Effector CD4-positive, alpha-beta T cell (primary cell): ENCODE measurements around the gene SBSN.

ENCODE experiments used
- DNase-seq: peaks from one replicate; pipeline ENCODE4 v3.0.0-alpha.2; 2020

The SBSN gene

DNA sequence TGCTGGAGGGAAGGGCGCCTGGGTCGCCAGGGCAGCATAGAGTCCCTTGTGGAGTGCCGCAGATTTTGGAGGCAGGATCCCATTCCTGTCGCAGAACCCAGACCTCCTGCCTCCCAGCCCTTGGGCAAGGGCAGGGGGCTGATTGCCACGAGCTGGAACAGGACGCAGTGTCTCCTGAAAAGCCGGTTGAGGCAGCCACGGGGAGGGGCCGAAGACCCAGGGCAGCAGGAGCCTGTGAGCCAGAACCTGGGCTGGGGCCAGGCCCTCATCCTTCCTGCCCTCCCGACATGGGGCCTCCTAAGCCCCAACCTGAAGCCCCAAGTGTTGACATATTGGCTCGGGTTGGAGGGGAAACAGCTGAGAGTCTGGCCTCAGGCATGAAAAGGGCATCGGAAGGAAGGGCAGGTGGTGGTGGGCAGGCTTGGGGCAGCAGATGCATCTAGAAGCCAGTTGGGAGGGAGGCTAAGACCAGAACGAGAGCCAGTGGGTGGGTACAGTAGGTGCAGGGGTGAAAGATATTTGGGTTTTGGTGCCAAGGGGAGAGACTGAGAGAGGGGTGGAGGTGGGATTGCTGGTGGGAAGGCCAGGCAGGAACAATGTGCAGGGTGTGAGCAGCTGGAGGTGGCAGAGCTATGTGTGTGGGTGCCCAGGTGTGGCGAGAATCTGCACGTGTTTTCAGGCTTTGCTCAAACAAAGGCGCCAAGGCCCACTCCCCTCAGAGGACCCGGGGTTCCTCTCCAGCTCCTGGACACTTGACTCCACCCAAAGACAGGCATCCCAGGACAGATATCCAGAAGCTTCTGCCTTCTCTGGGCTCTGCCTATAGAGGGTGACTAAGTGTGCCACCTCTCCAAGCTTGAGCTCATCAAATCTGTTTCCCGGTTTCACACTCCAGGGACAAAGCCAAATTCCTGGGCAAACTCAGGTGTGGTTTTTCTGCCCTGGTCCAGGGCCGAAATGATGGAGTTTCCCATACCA, 1.4 kb upstream of the SBSN start:
- DNase-seq = no peak

- no peak for DNase-seq
Measured at GRCh38 chr19:35525873-35526272, 2.2 kb downstream of the SBSN start.

DNA sequence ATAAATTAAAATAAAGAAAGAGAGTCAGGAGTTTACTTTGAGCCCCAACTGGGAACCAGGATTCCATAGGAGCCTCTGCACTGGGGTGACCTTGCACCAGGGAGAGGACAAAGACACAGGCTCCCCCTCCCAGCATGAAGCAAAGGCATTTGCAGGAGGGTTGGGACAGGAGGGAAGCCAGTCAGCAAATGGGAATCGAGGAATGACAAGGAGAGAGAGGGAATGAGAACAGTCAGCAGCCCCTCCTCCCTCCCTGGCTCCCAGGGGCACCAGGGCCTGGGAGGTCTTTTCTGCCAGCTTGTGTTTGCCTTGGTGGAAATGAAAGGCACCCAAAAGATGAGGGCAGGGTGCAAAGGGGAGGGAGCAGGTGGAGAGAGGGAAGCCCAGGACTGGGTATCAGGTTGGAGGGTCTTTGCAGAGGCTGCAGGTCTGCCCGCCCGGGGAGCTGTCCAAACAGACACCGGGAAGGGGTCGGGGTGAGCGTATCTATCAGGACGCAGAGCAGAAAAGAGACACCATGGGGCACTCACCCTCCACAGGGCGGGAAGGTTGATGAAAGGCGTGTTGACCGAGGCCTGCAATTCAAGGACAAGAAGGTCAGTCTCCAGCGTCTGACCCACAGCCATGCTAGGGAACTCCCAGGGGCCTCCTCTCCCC, 3.8 kb downstream of the SBSN start:
- DNase-seq = no peak

- no peak for DNase-seq
Measured at GRCh38 chr19:35522745-35523327, 5.3 kb downstream of the SBSN start.

DNA sequence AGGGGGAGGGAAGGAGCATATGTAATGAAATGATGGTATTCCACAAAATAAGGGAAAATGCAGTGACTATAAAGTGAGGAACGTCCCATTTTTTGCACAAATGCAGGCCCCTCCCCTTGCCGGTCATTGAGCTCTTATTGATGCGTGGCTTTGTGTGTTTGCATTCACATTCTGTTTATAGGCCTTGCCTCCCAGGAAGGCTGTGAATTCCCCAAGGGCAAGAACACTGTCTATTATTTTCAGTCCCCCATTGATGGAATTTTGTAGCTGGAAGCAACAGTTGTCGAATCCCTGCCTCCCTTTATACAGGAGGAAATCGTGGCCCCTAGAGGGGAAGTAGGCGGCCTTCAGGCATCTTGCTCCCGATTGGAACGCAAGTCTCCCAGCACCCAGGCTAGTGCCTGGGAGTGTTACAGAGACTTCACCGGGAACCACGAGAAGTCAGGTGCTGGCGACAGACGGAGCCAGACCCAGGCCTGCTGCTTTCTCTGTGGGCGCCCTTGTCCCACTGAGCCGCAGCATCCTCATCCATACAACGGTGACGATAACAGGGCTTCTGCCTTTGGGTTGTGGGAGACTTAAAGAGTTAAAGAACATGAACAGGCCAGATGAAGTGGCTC, 6.9 kb downstream of the SBSN start:
- DNase-seq = no peak

GRCh38 chr19:35519291-35519690, 8.8 kb downstream of the SBSN start:
- DNase-seq = no peak

- DNase-seq = no peak
Measured at GRCh38 chr19:35518313-35518712, 9.8 kb downstream of the SBSN start.

GRCh38 chr19:35517342-35517741, 10.8 kb downstream of the SBSN start:
- DNase-seq = no peak

DNA sequence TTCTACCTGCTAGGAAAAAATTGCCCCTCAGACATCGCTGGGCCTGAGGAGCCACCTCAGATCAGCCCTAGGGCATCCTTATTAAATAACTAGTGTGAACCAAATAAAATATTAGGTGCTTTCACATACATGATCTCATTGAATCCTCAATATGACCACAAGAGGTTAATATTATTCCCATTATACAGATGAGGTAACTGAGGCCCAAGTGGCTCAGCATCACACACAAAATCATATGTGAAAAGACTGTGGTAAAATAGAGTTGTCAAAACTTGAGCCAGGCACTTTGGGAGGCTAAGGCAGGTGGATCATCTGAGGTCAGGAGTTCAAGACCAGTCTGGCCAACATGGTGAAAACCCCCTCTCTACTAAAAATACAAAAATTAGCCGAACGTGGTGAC, 11.8 kb downstream of the SBSN start:
- no peak for DNase-seq

DNA sequence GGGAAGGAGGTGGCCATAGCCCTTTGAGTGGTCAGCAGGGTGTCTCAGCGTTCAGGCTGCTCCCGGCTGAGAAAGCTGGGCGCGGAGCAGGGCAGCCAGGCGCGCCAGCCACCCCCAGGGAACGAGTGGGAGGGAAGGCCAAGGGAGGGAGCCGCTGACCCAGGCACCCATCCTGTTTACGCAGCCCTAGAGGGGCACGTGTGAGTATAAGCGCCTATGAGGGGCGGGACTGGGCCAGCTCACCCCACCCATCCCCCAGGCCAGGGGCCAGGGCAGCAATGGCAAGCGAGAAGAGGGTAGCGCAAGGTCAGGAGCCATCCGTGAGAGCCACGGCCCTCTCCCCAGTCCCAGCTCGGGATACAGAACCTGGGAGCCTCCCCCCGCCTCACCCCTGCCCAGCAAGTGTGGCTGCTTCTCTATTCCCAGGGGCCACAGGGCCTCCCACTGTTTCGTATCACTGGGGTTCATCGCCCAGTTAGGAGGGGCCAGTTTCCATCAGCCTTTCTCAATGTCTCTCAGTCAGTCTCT, 13.8 kb downstream of the SBSN start:
- no peak for DNase-seq

- no peak for DNase-seq
Measured at GRCh38 chr19:35513628-35514281, 14.4 kb downstream of the SBSN start, which contains the start of gene DMKN. Gene DMKN (minus strand): TSS chr19:35513649. CDS start chr19:35513475, 174 bp downstream.

- DNase-seq = no peak
Measured at GRCh38 chr19:35512831-35513627, 15.1 kb downstream of the SBSN start.

GRCh38 chr19:35511337-35511736, 16.8 kb downstream of the SBSN start:
- DNase-seq = no peak

DNA sequence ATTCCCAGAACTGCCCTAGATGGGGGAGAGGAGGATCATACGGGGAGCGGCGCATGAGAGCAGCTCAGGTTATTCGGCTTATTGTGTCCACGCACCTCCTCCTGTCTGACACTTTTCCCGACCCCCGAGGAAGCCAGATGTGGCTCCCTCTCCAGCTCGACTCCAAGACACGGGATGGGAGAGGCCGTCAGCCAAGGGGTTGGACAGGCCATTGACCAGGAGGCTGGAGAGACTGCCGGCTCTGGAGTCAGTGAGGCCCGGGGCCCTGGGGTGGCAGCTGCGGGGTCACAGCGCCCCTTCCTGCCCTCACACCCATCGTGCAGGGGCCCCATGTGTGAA, 17.5 kb downstream of the SBSN start:
- DNase-seq = no peak

DNA sequence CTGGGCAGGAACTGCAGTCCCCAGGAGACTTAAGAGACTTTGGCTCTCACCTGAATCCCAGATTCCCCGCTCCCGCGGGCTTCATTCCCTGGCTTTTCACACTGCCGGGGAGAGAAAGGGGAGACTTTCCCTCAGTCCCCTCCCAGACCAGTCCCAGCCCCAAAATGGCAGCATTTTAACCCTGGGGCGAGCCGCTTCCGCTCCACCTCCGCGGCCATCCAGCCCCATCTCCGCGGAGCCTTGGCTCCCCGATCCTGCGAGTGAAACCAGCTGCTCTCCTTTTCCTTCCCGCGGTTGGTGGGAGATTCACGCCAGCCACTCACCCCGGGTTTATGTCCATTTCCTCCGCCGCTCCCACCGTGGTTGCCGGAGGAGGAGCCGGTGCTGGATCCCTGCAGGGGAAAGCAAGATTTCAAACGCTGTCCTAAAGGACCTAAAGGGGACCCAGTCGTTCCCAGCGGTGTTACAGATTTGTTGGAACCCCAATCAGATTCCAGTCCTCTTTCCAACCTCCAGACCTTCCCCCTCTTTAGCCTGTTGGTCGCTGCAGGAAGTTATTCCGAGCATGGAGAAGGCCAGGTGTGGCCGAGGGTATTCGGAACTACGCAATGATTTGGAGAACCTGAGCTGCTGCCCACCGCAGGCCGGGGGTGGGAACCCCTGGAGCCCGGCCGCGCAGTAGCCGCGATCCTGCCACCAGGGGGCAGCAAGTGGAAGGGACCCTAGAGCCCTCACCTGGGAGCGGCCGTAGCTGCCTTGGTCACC, 18.1 kb downstream of the SBSN start:
- DNase-seq = peak; percentile 70

GRCh38 chr19:35509018-35509652, 19.0 kb downstream of the SBSN start:
- DNase-seq = no peak

DNA sequence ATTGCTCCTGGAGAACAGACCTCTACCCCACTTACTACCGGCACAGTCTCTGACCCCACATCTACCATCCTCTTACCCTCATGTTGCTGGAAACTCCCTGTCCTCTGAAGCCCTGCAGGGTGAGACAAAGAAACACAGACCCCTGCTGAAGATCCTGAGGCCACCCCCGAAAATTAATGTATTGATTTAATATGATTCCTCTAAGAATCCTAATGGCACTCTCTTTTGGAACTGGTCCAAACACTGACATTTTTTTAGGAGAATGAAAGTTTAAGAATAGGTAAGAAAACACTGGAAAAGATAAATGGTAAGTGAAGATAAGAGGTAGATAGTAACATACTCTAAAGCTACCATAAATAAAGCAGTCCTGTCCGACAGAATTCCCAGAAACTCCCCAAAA, 20.0 kb downstream of the SBSN start:
- DNase-seq = no peak

GRCh38 chr19:35507561-35507960, 20.6 kb downstream of the SBSN start:
- no peak for DNase-seq

DNA sequence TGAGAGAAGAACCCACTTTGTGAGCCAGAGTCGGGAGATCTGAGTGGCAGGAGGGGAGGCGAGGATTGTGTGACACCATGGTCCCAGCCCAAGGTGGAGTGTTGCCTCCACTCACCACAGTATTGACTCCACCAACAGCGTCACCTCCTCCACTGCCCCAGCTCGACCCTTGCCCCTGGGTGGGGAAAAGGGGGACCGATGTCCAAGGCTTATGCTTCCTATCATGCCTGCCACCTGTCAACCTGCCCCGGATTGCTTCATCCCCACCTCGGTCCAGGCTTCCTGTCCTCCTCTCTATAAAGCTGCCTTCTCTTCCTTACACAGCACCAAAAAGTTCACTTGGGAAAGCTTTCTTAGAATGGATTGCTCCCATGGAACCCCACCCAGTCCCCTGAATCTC, 22.1 kb downstream of the SBSN start:
- DNase-seq = no peak

GRCh38 chr19:35502751-35503150, 25.4 kb downstream of the SBSN start:
- no peak for DNase-seq
